SW480 (cell line): Measurements from ENCODE around the gene TRMU.
"Not testable (repeated sequence)": the region's sequence is repeated elsewhere in the genome, so short reads cannot be mapped to it uniquely, and the experiment has no call there.

ENCODE experiments used
- DNase-seq: peaks from one replicate; pipeline ENCODE4 v3.0.0-alpha.2; 2016; ENCODE audit warnings: low spot score

TRMU gene

DNA sequence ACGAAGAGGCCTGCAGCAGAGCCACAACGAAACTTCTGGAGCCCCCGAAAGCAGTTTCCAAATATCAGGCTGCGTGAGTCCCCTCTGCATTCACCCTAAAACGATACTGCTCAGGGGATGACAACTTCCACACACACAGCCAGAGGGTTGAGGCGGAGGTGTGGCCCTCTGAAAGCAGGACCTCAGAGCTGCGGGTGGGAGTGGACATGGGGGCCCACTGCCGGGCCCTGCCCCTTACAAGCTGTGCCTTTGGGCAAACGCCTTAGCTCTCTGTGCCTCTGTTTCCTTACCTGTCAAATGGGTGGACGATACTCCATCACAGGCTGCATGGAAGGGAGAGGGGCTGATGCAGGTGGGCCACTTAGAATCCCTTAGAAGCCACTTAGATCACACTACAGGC is 53.1 kb downstream of the TRMU start:
- DNase-seq, result no peak

DNA sequence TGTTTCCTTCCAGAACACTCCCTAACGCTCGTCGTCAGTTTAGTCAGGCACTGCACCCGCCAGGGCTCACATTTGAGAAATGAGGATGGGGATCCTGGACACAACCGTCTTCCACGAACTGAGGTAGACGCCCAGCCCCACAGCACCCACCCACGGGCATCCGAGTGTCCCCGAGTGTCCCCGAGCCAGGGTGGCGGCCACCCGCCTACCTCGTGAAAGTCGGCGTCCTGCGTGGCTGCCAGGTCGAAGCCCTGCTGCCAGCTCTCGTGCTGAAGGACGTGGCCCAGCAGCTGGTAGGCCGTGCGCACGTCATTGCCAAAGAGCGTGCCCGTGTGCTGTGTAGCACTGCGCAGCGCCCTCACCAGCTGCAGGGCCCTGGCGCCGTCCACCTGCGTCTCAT is 53.6 kb downstream of the TRMU start:
- DNase-seq, result no peak

DNA sequence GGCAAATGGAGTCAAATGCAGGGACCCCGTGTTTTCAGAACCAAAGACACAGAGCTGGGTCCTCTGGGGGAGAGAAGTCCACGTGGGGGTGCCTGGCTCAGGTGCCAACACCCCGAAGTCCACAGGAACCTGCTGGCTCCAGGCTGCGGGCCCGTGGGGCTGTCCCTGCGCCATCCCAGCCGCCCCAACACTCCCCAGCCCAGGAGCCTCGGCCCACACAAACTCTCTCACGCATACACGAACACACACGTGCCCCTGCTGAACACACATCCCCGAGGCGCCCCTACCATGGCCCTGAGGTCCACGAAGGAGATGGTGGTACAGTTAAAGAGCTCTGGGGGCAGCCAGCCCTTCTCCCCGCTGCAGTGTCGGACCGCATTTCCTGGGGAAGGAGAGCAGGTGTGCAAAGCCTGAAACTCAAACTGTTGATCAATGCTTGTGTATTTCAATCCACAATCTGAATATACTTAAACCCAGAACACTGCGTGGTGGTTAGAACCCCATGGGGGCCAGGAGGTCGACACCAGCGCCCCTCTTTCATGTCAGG is 54.7 kb downstream of the TRMU start:
- DNase-seq, result no peak

DNA sequence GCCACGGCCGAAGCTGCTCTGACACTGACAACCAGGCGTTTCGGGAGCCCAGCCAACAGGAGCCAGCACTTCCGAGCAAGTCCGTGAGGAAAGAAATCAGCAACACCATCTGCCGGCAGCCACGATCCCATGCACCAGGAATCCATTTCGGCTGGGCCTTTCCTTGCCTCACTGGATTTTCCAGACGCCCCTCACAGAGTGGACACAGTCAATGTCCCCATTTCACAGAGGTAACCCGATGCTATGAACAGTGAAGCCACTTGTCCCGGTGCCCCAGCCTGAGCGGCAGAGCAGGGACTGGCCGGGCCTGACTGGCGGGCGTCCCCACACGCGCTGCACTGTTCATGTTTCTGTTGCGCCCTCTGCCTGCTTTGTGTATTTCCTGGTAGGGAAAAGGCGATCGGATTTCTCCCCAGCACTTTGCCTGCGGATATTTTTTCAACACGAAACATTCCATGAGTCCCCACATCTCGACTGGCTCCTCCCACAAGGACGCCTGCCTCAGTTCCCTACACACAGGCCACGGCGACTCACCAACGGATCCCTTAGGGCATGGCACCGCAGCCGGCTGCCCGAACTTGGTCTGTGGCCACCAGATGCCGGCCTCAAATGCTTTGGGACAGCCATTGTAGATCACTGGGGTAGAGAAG is 55.3 kb downstream of the TRMU start:
- peak; percentile 69 for DNase-seq

DNA sequence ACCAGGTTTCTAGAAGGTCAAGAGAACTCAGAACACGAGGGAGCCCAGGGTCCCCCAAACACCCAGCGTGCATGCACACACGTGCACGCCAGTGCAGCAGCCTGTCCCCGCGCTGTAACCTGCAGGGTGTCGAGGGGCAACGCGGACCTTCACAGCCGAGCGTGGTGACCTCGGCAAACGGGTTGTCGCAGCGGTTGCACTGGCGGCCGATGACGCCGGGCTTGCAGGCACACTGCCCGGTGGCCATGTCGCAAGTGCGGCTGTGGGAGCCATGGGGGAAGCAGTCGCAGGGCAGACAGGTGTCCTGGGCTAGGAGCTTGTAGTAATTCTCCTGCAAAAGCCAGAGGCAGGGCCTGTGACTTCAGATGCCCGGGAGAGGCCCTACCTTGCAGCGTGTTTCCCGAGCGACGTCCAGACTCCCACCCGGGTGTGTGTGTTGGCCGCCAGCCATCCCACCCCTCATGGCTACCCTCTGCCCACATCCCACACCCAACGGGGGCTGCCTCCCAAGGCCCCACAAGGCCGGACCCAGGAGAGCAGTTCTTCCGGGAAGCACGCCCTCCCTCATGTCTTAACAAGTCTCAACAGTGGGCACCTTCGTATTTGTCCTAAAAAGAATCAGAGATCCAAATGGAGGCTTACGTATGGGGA is 56.1 kb downstream of the TRMU start:
- DNase-seq, result no peak

DNA sequence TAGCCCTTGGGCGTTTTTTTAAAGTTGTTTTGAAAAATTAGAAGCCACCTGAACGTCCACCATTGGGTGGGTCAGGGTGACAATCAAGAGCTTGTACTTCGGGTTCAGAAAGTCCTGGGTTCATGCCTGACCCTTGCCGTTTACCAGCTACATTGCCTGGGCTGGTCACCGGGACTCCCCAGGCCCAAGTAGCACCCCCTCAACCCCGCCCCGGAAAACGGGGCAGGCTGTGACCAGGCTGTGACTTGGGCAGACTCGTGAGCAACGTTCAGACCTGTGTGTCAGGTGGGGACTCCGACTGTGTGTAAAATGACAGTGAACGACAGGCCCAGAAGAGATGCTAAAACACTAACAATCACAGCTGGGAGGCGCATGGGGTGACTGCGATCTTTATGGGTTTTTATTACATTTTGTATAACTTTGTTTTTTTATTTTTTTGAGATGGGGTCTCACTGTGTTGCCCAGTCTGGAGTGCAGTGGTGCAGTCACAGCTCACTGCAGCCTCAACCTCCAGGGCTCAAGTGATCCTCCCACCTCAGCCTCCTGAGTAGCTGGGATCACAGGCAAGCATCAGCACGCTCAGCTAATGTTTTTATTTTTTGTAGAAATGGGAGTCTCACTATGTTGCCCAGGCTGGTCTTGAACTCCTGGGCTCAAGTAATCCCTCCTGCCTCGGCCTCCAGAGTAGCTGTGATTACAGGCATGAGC is 56.8 kb downstream of the TRMU start:
- no peak for DNase-seq

DNA sequence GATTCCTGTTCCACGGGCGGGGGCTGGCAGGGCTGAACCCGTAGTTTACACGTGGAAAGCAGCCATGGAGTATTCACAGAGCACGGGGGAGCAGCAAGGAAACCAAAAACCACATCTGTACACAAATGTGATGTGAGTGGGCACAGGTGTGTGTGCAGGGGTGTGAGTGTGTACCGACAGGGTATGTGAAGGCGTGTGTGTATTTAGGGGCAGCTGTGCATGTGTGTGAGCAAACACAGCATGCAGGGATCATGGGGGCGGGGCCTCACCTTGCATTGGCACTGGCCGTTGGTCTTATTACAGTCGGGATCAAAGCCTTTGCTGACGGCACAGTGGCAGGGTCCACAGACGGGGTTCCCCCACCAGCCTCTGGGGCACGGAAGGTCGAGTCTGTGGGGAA is 58.4 kb downstream of the TRMU start:
- no peak for DNase-seq

DNA sequence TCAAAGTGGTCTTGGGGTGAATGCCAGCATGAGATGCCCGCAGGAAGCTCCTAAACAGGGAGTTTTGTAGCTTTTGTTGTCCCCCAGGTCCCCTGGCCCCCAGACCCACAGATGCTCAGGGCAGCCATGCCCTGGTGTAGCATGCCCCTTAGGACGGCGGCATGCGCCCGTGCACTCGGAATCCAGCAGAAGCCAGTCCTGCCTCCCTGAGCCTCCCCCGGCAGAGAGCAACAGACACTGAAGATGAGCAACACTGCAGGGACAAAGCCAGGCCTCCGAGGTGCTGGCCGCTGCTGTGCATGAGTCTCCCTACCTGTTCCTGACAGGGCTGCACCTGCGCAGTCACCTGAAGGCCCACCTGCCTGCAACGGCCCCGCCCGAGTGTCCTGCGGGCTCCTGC is 59.1 kb downstream of the TRMU start:
- no peak for DNase-seq

DNA sequence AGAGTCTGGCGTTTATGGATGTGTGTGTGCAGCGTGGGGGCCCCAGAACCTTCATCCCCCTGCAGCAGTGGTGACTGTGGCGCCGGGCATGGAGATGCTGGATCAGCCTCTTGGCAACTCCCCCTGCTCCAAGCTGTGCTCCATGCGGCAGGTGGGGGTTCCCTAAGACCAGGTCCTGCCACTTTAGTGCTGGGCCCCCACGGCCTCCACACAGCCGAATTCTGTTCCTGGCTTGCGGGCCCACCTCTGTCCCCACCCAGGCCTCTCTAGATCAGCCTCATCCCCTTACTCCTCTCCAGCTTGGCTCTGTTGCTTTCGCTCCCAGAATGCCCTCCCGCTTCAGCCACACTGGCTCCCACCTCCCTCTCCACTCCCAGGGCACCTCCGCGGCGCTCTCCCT is 59.6 kb downstream of the TRMU start:
- DNase-seq, result no peak

DNA sequence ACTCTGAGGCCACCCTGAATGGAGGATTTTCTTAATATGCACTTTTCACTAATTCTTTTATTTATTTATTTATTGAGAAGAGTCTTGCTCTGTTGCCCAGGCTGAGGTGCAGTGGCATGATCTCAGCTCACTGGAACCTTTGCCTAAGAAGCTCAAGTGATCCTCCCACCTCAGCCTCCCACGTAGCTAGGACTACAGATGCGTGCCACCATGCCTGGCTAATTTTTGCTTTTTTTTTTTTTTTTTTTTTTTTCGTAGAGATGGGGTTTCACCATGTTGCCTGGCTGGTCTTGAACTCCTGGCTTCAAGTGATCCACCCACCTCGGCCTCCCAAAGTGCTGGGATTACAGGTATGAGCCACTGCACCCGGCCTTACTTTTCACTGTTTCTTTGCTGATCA is 61.5 kb downstream of the TRMU start:
- DNase-seq, result not testable (repeated sequence)

DNA sequence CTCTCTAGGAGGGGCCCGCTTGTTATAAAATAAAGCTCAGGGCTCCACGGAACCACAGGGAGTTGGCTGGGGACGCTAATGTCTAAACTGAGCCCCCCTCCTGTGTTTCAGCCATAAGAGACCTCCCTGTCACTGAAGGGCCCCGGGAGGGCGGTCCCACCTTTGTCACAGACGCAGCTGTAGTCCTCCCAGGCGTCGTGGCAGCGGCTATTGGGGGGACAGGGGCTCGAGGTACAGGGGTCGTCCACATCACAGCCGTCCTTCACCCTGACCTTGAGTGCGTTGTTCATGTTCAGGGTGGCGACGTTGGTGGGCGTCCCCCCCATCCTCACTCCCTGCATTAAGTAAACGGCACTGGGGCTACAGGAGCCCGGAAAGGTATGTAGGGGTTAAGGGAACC is 62.0 kb downstream of the TRMU start:
- DNase-seq, result no peak

DNA sequence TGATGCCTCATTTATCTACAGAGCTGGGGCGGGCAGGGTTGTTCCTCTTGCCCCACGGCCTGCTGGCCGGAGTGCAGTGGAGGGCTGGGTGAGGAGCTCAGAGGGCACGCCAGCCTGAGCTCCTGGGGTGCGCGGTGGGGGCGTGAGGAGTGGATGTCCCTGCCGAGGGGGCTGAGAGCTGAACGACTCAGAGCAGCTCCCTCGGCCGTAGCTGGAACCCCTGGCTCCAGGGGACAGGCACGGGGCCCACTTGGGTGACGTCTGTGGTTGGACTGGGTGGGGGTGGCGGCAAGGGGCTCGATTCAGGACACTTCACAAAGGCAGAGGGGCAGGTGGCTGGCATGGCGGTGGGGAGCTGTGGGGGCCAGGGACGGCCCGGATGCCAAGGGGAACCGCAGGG is 62.4 kb downstream of the TRMU start:
- no peak for DNase-seq

DNA sequence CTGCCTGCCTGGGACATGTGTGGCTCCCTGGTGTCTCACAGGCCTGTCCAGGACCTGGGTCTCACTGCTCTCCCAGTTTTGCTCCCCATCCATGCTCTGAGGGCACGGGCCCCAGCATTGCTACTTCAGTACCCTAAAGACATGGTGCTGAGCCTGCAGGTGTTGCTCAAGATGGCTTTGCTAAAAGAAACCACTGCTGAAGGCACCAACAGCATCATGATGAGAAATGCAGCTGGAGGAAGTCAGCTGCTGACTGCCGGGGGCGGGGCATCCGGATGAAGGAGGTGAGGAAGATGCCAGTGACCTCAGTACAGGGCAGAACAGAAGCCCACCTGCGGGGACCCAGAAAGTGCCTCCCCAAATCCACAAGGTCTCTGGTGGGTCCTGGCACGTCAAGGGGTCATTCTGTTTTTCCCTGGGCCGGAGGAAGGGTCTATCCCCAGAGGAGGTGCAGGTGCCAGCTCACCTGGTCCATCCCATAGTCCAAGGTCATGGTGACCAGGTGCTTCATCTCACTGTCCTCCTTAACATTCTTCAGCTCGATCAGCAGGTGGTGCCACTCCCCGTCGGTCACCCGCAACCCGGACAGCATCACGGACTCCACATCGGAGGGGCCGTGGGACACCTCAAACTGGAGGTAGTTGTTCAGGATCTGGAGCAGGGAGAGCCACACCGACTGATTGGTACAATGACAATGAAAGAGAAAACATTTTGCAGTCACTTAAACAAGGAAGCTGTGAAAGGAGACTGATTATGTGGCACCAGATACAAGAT is 63.9 kb downstream of the TRMU start:
- no peak for DNase-seq

DNA sequence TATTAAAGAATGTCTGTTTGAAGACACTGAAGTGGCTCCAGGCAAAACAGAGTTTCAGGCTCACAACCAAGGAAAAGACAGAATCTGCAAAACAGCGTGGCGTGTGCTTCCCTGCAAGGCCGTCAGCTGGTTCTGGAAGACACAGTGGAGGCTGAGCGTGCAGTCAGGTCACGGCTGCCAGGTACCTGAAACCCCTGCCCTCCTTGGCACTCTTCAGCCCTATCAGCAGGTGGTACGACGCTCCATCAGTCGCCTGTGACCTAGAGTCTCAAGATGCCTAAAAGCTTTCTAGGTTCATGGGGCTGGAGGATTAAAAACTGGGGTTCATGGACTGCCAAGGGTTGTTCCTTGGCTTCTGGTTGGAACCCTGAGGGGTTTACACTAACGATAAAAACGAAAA is 65.9 kb downstream of the TRMU start:
- DNase-seq, result no peak

DNA sequence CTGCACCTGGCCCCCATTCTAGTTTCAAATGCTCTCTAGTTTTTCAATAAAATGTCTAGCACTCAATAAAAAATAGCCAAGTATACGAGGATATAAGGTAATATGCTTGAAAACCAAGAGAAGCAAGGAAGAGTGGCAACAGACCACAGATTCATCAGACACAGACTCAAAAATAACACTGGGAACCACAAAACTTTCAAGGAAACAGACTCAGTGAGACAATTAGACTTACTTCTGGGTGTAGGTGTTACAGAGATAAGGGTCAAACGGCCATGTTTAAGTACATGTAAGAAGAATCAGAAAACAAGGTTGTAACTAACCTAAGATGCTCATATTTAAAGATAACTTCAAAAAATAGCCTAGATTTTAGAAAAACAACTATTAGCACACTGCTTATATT is 67.0 kb downstream of the TRMU start:
- no peak for DNase-seq

DNA sequence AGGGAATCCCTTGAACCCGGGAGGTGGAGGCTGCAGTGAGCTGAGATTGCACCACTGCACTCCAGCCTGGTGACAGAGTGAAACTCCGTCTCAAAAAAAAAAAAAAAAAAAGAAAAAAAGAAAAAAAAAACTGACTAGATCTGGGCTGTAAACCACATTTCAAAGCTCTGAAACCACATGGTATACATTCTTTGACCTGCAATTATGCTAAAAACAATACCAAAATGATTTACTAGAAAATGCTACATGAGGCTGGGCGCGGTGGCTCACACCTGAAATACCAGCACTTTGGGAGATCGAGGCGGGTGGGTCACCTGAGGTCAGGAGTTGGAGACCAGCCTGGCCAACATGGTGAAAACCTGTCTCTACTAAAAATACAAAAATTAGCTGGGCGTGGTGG is 68.4 kb downstream of the TRMU start:
- DNase-seq, result not testable (repeated sequence)

DNA sequence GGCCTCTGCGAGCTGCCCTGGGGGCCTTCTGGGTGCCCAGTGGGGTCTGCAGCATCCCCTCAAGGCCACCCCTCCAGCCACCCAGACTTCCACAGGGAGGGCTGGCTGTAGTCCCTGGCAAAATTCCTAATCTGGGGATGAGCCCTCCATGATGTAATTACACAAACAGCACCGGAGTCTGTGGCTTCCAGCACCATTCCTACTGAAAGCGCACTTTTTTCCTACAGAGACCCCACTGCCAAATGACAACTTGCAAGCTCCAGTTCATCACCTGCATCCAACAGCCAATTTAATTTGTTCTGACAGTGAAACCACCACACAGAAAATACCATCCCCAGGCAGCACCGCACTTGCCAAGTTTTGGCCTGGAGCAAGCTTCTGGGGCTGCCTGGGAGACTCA is 70.4 kb downstream of the TRMU start:
- DNase-seq, result no peak

DNA sequence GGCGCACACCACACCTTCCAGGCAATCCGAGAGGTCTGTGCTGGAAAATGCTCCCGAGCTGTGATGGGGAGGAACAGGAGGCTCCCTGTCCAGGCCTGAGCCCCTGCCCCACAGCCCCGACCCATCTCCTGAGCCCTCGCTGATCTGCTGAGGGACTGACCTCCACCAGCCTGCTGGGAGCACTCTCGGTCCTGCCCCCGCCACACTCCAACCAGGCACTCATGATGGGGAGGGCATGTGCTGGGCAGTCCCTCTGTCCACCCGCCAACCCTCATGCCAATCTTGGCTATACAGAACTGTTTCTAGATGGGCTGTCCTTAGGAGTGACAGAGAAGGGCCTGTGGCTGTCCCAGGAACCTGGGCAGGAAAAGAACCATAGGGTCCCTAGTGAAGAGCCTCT is 70.8 kb downstream of the TRMU start:
- DNase-seq, result no peak

DNA sequence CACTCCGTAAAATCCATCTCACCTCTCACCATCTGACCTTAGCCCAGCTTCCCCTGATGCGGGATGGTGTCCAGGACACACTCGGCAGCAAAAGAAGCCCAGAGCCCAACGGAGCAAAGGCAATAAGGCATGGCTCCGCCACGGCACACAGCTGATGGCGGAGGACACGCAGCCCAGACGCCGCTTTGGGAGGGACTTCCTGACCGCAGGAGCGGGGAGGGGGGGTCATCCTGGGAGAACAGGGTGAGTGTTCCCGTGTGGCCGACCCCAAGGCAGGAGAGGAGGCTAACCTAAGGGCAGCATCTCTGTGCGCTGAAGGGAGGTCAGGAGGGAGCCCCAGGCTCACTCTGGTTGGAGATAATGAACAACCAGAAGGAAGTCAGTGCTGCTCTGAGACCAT is 71.3 kb downstream of the TRMU start:
- no peak for DNase-seq
